Ovary (tissue), 9 donors: ENCODE results near the gene TSACC. TPM values are rescaled to one million over a fixed set of nuclear protein-coding genes. Genes with fewer than 3 reads are reported as not detected.

Source experiments
- DNase-seq, 5 donors: peaks; one replicate each; pipeline ENCODE4 v3.0.0-alpha.2; 2019 to 2020
- H3K27ac ChIP-seq, 2 donors: fragments of 200-600 bp; one replicate each; pipeline versions ENCODE4 v1.5.1 to v1.8.0; 2019 to 2022
- H3K27me3 ChIP-seq: fragments of 200-600 bp; one replicate; pipeline ENCODE4 v1.8.0; 2022
- H3K36me3 ChIP-seq: fragments of 200-600 bp; sonication (generic); one replicate; pipeline ENCODE4 v1.5.1; 2019
- H3K4me1 ChIP-seq: one replicate; pipeline ENCODE4 v1.8.1; 2013; ENCODE audit warnings: mild to moderate bottlenecking, moderate library complexity; ENCODE audit not compliant: insufficient read depth
- H3K4me3 ChIP-seq: fragments of 200-600 bp; sonication (generic); one replicate; pipeline ENCODE4 v1.5.1; 2017
- H3K9me3 ChIP-seq, 2 donors: fragments of 200-600 bp in 1 of 2; sonication (generic) in 1 of 2; one replicate each; pipeline versions ENCODE4 v1.5.1 to v1.8.1; 2013 to 2019; ENCODE audit warnings: mild to moderate bottlenecking in 1 of 2, moderate library complexity in 1 of 2
- CTCF ChIP-seq, 3 donors: fragments of 450-650 bp in 2 of 3; fragments of 200-600 bp in 1 of 3; IDR thresholded peaks; one replicate each; pipeline versions ENCODE4 v1.5.1 to v1.8.0; 2016 to 2022; ENCODE audit warnings: antibody characterized with exemption in 3 of 3, mild to moderate bottlenecking in 1 of 3
- EP300 ChIP-seq: sonication (generic); formaldehyde crosslinking; IDR thresholded peaks from one replicate; pipeline ENCODE4 v1.6.1; 2017; ENCODE audit warnings: antibody characterized with exemption
- POLR2A ChIP-seq: fragments of 450-650 bp; IDR thresholded peaks from one replicate; pipeline ENCODE4 v1.6.1; 2017; ENCODE audit warnings: antibody characterized with exemption, mild to moderate bottlenecking, moderate library complexity
- WGBS, 3 donors: extraction: QIAGEN DNeasy Blood & Tissue Kit in 1 of 3; methylation state at CpG; one replicate each; pipeline versions ENCODE4 v1.1.5 to v1.1.7; 2013 to 2017; 5-methylcytosine and 5-hydroxymethylcytosine counted together
- intact Hi-C, 4 donors: fragments of 100-400 bp; cut with DNase I; formaldehyde crosslinking; loops; one replicate each; pipeline versions ENCODE4 v1.11.0 to v1.15.1; 2022 to 2023
- polyA plus RNA-seq, 2 donors: library from polyadenylated mRNA; stranded (reverse); fragments of 200-250 nt in 1 of 2; fragments of 350-450 nt in 1 of 2; fragmentation: Illumina TruSeq in 1 of 2; extraction: RNeasy Lipid Tissue Mini Kit (QIAGEN cat#74804) in 1 of 2; gene quantifications; one replicate each; pipeline ENCODE4 v1.2.3, GENCODE V29; 2013 to 2014
- total RNA-seq, 7 donors: library from RNA; depleted of rRNA in 2 of 7; stranded (reverse); fragments of >200 nt in 2 of 7; fragmentation: NEBNext Ultra II Directional in 3 of 7; extraction: Animal tissue kit (Norgen Biotek cat#: 25700) in 3 of 7; gene quantifications; one replicate each; pipeline versions ENCODE4 v1.1.0 to v1.2.4, GENCODE V29; 2016 to 2023
- donor health status: DM: no; HTN: no; CAD: no; lungs with moderate emphysema.
- donor health status: DM: no; HTN: no; CAD: no.
- donor health status: Bipolar disorder and iron deficiency.
- donor health status: DM: yes; HTN: yes; CAD: no.
- donor health status: DM: no; HTN: no; CAD: no.
- donor health status: DM: yes; HTN: yes; CAD: no.

Gene TSACC
- total and polyA plus RNA-seq, 9 donors, result 1.00 TPM; not detected in 8

GRCh38 chr1:156391366-156391677 is 53.0 kb downstream of the TSACC start:
- intact Hi-C loops, result loop anchor here in 1 of 4 donors (5.0 kb wide), 1 partner anchor 41 kb away; no protein-coding TSS in a partner anchor
- Histone ChIP-seq H3K27ac (no peak overlapping the region), H3K36me3 (no peaks in the 10 kb centered on the region), H3K4me1 (peaks cover 6% of the 10 kb centered on the region), H3K4me3 (no peak overlapping the region), H3K9me3 (no peaks in the 10 kb centered on the region), H3K27me3 (no peaks in the 10 kb centered on the region)
- TF ChIP-seq POLR2A (no peak), CTCF (IDR thresholded peaks at IDR 0.05) (no peak), EP300 (no peak)
- 81 to 86% (median 82%) methylated on average over 11 of the region's 11 CpGs for WGBS, 3 donors
- DNase-seq, result no peak

GRCh38 chr1:156391701-156392100 is 53.4 kb downstream of the TSACC start:
- intact Hi-C loops, result loop anchor here in 1 of 4 donors (5.0 kb wide), 1 partner anchor 41 kb away; no protein-coding TSS in a partner anchor
- H3K27ac ChIP-seq, result no peak overlapping the region
- H3K9me3 ChIP-seq, result no peaks in the 10 kb centered on the region
- no peak for DNase-seq
- peaks cover 6% of the 10 kb centered on the region for H3K4me1 ChIP-seq
- no peaks in the 10 kb centered on the region for H3K27me3 ChIP-seq
- WGBS, 3 donors, result 62 to 69% (median 64%) methylated on average over 8 of the region's 8 CpGs
- TF ChIP-seq EP300 (no peak), CTCF (IDR thresholded peaks at IDR 0.05) (no peak), POLR2A (no peak)
- H3K4me3 ChIP-seq, result no peak overlapping the region
- H3K36me3 ChIP-seq, result no peaks in the 10 kb centered on the region

GRCh38 chr1:156392452-156392853 is 54.1 kb downstream of the TSACC start:
- Histone ChIP-seq H3K27ac (no peak overlapping the region), H3K9me3 (no peaks in the 10 kb centered on the region), H3K4me3 (no peak overlapping the region), H3K27me3 (no peaks in the 10 kb centered on the region), H3K36me3 (no peaks in the 10 kb centered on the region), H3K4me1 (peaks cover 6% of the 10 kb centered on the region)
- no peak for DNase-seq
- intact Hi-C loops, result loop anchor here in 1 of 4 donors (5.0 kb wide), 1 partner anchor 40 kb away; no protein-coding TSS in a partner anchor
- WGBS, 3 donors, result 69 to 77% (median 70%) methylated on average over 13 of the region's 13 CpGs
- TF ChIP-seq CTCF (IDR thresholded peaks at IDR 0.05), result no peak
- no peak for TF ChIP-seq EP300
- TF ChIP-seq POLR2A, result no peak

GRCh38 chr1:156393095-156393494 is 54.8 kb downstream of the TSACC start:
- Histone ChIP-seq H3K4me1 (peaks cover 3% of the 10 kb centered on the region), H3K27me3 (no peaks in the 10 kb centered on the region), H3K9me3 (no peaks in the 10 kb centered on the region), H3K27ac (no peak overlapping the region), H3K36me3 (no peaks in the 10 kb centered on the region), H3K4me3 (no peak overlapping the region)
- TF ChIP-seq EP300, result no peak
- no peak for TF ChIP-seq CTCF (IDR thresholded peaks at IDR 0.05)
- no peak for TF ChIP-seq POLR2A
- intact Hi-C loops, result loop anchor here in 1 of 4 donors (5.0 kb wide), 1 partner anchor 39 kb away; no protein-coding TSS in a partner anchor
- DNase-seq, result no peak
